Colonic mucosa (tissue), 4 donors: Measurements from ENCODE around the gene NUP85. TPM values are rescaled to one million over a fixed set of nuclear protein-coding genes. Genes with fewer than 3 reads are reported as not detected.

Experiments used
- DNase-seq: peaks from one replicate; pipeline ENCODE4 v3.0.0-alpha.2; 2020
- H3K27ac ChIP-seq: fragments of 200-600 bp; one replicate; pipeline ENCODE4 v1.8.0; 2021
- H3K27me3 ChIP-seq: fragments of 200-600 bp; one replicate; pipeline ENCODE4 v1.8.0; 2021
- H3K36me3 ChIP-seq: fragments of 200-600 bp; one replicate; pipeline ENCODE4 v1.8.0; 2021
- H3K4me1 ChIP-seq: fragments of 200-600 bp; one replicate; pipeline ENCODE4 v1.8.0; 2021; ENCODE audit warnings: mild to moderate bottlenecking
- H3K4me3 ChIP-seq: fragments of 200-600 bp; one replicate; pipeline ENCODE4 v1.8.0; 2021
- H3K9ac ChIP-seq, 2 donors: one replicate each; pipeline ENCODE4 v1.7.0; 2013; ENCODE audit warnings: control low read depth in 2 of 2, low read depth in 2 of 2, low read length in 2 of 2
- H3K9me3 ChIP-seq: fragments of 200-600 bp; one replicate; pipeline ENCODE4 v1.8.0; 2021
- CTCF ChIP-seq: fragments of 200-600 bp; IDR thresholded peaks from one replicate; pipeline ENCODE4 v1.8.0; 2022; ENCODE audit warnings: antibody characterized with exemption, mild to moderate bottlenecking
- intact Hi-C: fragments of 100-400 bp; cut with DNase I; formaldehyde crosslinking; loops from one replicate; pipeline ENCODE4 v1.14.1; 2022
- total RNA-seq, 2 donors: library from RNA; stranded (reverse); fragmentation: NEBNext Ultra II Directional in 1 of 2; extraction: Animal tissue kit (Norgen Biotek cat#: 25700) in 1 of 2; gene quantifications; one replicate each; pipeline ENCODE4 v1.2.1, GENCODE V29; 2021
- donor health status: healthy.
- donor health status: DM: no; HTN: no; CAD: no.
- donor health status: DM: no; HTN: no; CAD: no.

The NUP85 gene
- total RNA-seq, 2 donors from 2014 or later, result 42.2 to 86.8 TPM

DNA sequence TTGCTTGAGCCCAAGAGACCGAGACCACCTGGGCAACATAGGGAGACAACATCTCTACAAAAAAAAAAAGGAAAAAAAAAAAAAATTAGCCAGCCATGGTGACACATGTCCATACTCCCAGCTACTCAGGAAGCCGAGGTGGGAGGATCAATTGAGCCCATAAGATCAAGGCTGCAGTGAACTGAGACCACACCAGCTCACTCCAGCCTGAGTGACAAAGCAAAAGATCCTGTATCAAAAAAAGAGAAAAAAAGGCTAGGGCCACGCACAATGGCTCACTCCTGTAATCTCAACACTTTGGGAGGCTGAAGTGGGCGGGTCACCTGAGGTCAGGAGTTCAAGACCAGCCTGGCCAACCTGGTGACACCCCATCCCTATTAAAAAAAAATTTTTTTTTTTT is 36.5 kb upstream of the NUP85 start:
- H3K4me3 ChIP-seq, result no peak overlapping the region
- no peaks in the 10 kb centered on the region for H3K4me1 ChIP-seq
- DNase-seq, result no peak
- intact Hi-C loops, result no loop called here
- H3K27ac ChIP-seq, result no peak overlapping the region
- H3K9me3 ChIP-seq, result no peaks in the 10 kb centered on the region
- no peak for TF ChIP-seq CTCF
- H3K36me3 ChIP-seq, result peaks cover 14% of the 10 kb centered on the region
- H3K27me3 ChIP-seq, result no peaks in the 10 kb centered on the region
- H3K9ac ChIP-seq, result no peak overlapping the region

DNA sequence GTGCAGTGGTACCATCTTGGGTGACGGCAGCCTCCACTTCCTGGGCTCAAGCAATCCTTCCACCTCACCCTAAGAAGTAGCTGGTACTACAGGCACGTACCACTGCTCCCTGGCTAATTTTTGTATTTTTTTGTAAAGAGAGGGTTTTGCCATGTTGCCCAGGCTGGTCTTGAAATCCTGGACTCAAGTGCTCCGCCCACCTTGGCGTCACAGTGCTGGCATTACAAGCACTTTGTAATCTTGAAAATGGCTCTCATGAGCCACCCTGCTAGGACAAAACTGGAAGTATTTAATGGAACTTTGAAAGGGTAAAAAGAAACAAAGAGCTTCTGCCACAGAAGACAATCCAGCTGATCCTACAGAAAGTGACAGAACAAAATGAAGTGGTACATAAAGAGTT is 32.0 kb upstream of the NUP85 start:
- Histone ChIP-seq H3K4me1 (no peaks in the 10 kb centered on the region), H3K9ac (no peak overlapping the region), H3K9me3 (no peaks in the 10 kb centered on the region), H3K27ac (no peak overlapping the region), H3K36me3 (peaks cover 26% of the 10 kb centered on the region), H3K4me3 (no peak overlapping the region), H3K27me3 (no peaks in the 10 kb centered on the region)
- no peak for TF ChIP-seq CTCF
- no peak for DNase-seq
- intact Hi-C loops, result loop anchor here (5.0 kb wide), 1 partner anchor 61 kb away; no protein-coding TSS in a partner anchor

DNA sequence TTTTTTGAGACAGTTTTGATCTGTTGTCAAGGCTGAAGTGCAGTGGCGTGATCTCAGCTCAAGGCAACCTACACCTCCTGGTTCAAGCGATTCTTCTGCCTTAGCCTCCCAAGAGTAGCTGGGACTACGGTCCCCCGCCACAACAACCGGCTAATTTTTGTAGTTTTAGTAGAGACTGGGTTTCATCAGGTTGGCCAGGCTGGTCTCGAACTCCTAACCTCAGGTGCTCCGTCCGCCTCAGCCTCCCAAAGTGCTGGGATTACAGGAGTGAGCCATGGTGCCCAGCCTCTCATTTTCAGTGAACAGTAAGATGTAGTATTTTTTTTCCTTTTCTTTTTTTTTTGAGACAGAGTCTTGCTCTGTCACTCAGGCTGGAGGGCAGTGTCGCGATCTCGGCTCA is 30.5 kb upstream of the NUP85 start:
- Histone ChIP-seq H3K9me3 (no peaks in the 10 kb centered on the region), H3K27me3 (no peaks in the 10 kb centered on the region), H3K27ac (no peak overlapping the region), H3K36me3 (peaks cover 26% of the 10 kb centered on the region), H3K4me3 (no peak overlapping the region), H3K9ac (no peak overlapping the region), H3K4me1 (no peaks in the 10 kb centered on the region)
- no peak for TF ChIP-seq CTCF
- no peak for DNase-seq
- intact Hi-C loops, result loop anchor here (5.0 kb wide), 1 partner anchor 63 kb away; no protein-coding TSS in a partner anchor

DNA sequence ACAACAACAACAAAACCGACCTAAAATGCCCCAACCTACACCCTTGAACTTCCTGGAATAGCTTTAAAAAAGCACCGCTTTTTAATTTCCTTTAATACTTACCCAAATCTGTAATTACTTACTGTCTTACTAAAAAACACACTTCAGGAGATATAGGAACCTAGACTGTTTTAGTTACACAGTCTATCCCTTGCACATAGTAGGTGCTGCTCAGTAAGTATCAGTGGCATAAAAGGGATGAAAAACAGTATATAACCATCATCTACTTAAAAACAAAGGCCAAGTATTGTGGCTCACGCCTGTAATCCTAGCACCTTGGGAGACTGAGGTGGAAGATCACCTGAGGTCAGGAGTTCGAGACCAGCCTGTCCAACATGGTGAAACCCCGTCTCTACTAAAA is 28.9 kb upstream of the NUP85 start:
- Histone ChIP-seq H3K9me3 (no peaks in the 10 kb centered on the region), H3K4me3 (no peak overlapping the region), H3K36me3 (peaks cover 26% of the 10 kb centered on the region), H3K27me3 (no peaks in the 10 kb centered on the region), H3K9ac (no peak overlapping the region), H3K4me1 (no peaks in the 10 kb centered on the region), H3K27ac (no peak overlapping the region)
- intact Hi-C loops, result no loop called here
- DNase-seq, result no peak
- TF ChIP-seq CTCF, result no peak

DNA sequence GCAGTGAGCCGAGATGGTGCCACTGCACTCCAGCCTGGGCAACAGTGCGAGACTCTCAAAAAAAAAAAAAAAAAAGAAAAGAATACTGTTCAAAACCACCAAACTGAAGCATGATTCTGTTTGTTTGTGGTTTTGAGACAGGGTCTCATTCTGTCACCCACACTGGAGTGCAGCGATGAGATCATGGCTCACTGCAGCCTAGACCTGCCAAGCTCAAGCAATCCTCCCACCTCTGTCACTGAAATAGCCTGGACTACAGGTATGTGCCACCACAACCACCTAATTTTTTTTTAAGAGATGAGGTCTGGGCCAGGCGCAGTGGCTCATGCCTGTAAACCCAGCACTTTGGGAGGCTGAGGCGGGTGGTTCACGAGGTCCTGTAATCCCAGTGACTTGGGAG is 27.0 kb upstream of the NUP85 start:
- no peak for DNase-seq
- no peak for TF ChIP-seq CTCF
- no peak overlapping the region for H3K9ac ChIP-seq
- peaks cover 18% of the 10 kb centered on the region for H3K36me3 ChIP-seq
- H3K27me3 ChIP-seq, result no peaks in the 10 kb centered on the region
- H3K4me1 ChIP-seq, result peaks cover 3% of the 10 kb centered on the region
- intact Hi-C loops, result no loop called here
- no peaks in the 10 kb centered on the region for H3K9me3 ChIP-seq
- no peak overlapping the region for H3K27ac ChIP-seq
- no peak overlapping the region for H3K4me3 ChIP-seq

DNA sequence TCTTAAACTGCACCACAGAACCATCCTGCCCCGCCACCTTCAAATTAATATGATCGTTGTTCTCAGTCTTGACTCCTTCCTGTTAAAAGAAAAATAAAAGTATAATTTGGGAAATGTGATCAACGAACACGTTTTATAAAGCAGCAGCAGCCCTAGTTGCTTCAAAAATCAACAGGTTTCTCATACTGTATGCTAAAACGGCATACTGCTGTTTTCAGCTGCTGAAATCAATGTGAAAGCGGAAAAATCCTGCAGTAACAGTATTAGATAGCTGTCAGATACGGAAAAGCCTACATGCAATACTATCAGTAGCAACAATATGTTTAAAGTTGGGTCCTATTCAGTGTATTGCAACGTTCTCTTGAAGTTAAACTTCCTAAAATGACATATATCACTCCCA is 24.4 kb upstream of the NUP85 start:
- no peaks in the 10 kb centered on the region for H3K9me3 ChIP-seq
- peak overlapping the region in 1 of 2 donors; percentile 94 for H3K9ac ChIP-seq
- peaks cover 2% of the 10 kb centered on the region for H3K36me3 ChIP-seq
- no peak for TF ChIP-seq CTCF
- no peaks in the 10 kb centered on the region for H3K27me3 ChIP-seq
- H3K4me3 ChIP-seq, result peak overlapping the region; percentile 94
- H3K4me1 ChIP-seq, result peaks cover 3% of the 10 kb centered on the region
- intact Hi-C loops, result no loop called here
- peak overlapping the region; percentile 99 for H3K27ac ChIP-seq
- no peak for DNase-seq
